ENCODE data around the gene PHLDB3.
A peak's percentile ranks its signal among the peaks of the same experiment; 100 is the strongest.

The PHLDB3 gene

GRCh38 chr19:43479961-43480561 is 24.5 kb downstream of the PHLDB3 start:
- Mint-ChIP-seq H3K27me3 (no peaks in the 10 kb centered on the region), H3K36me3 (peaks cover 7% of the 10 kb centered on the region), H3K9me3 (no peaks in the 10 kb centered on the region), H3K4me1 (peaks cover 10% of the 10 kb centered on the region), H3K4me3 (no peak overlapping the region), H3K27ac (no peak overlapping the region)
- CTCF ChIA-PET: interaction anchor here (1.3 kb wide), 1 partner anchor 39 kb away, joined by 4 read pairs; no protein-coding TSS in a partner anchor
- no peak for DNase-seq

DNA sequence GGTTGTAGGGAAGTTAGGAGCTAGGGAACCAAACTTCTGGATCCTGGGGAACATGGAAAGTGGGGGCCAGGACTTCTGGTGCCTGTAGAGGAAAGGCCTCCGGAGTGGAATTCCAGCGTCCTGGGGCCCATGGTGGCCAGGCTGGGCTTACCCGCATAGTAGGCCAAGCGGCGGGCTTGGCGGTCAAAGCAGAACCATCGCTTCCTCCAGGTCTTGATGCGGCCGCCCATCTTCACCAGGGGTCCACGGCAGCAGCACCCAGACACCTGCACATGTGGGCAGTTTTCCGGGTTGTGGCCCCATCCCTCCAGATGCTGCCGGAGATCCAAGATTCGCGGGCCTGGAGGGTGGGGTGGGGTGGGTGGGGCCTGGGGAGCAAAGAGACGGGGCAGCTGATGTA is 25.3 kb downstream of the PHLDB3 start:
- H3K27me3 Mint-ChIP-seq: no peaks in the 10 kb centered on the region
- H3K27ac Mint-ChIP-seq: no peak overlapping the region
- H3K4me1 Mint-ChIP-seq: peaks cover 12% of the 10 kb centered on the region
- H3K36me3 Mint-ChIP-seq: peaks cover 7% of the 10 kb centered on the region
- CTCF ChIA-PET: interaction anchor here (1.3 kb wide), 1 partner anchor 40 kb away, joined by 4 read pairs; no protein-coding TSS in a partner anchor
- no peaks in the 10 kb centered on the region for H3K9me3 Mint-ChIP-seq
- no peak overlapping the region for H3K4me3 Mint-ChIP-seq
- no peak for DNase-seq

- no peak overlapping the region for H3K4me3 Mint-ChIP-seq
- no peaks in the 10 kb centered on the region for H3K9me3 Mint-ChIP-seq
- H3K36me3 Mint-ChIP-seq: peaks cover 7% of the 10 kb centered on the region
- H3K4me1 Mint-ChIP-seq: peaks cover 14% of the 10 kb centered on the region
- H3K27me3 Mint-ChIP-seq: no peaks in the 10 kb centered on the region
- CTCF ChIA-PET: interaction anchor here (1.3 kb wide), 1 partner anchor 41 kb away, joined by 4 read pairs; no protein-coding TSS in a partner anchor
- no peak overlapping the region for H3K27ac Mint-ChIP-seq
- DNase-seq: no peak
Measured at GRCh38 chr19:43478323-43478722, 26.2 kb downstream of the PHLDB3 start.

GRCh38 chr19:43476606-43477005 is 27.9 kb downstream of the PHLDB3 start:
- no peak for DNase-seq
- Mint-ChIP-seq H3K9me3 (no peaks in the 10 kb centered on the region), H3K27me3 (no peaks in the 10 kb centered on the region), H3K27ac (no peak overlapping the region), H3K4me1 (peaks cover 24% of the 10 kb centered on the region), H3K36me3 (peaks cover 7% of the 10 kb centered on the region), H3K4me3 (no peak overlapping the region)
- CTCF ChIA-PET: no interaction called here

DNA sequence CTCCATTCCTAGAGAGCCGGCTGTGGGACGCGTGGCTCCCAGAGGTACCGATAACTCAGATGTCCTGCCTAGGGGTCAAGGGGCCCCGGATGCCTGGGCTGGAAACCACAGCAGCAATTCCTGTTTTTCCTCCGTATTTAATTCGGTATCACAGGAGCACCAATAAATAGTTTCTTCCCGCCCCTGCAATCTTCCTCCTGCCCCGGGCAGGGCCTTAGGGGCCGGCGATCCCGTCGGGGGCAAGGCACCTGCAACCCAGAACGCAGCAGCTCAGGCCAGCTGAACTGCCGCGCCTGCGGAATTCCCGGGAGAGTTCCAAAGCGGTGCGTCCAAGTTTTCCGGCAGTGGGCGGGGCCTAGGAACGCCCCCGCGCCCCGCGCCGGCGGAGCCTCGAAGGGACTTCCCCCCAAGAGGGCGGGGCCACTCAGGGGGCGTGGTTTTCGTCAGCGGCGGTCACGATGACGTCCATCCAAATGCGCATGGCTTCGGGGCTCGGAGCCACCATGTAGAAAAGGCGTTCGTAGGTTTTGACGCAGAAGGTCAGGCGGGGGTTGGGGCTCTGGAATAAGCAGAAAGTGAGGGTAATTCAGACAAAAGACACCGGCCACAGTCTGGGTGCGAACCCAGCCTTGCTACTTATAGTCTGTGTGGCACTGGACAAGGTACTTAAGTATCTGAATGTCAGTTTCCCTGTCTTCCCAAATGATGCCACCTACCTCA is 29.4 kb downstream of the PHLDB3 start:
- peak overlapping the region; percentile 80 for H3K27ac Mint-ChIP-seq
- peaks cover 34% of the 10 kb centered on the region for H3K4me1 Mint-ChIP-seq
- H3K9me3 Mint-ChIP-seq: no peaks in the 10 kb centered on the region
- DNase-seq: peak; percentile 94
- CTCF ChIA-PET: interaction anchor here (1.2 to 2.4 kb wide), 2 partner anchors 12 to 15 kb away, joined by 3 to 7 read pairs; no protein-coding TSS in a partner anchor
- peaks cover 7% of the 10 kb centered on the region for H3K36me3 Mint-ChIP-seq
- H3K4me3 Mint-ChIP-seq: peak overlapping the region; percentile 67
- no peaks in the 10 kb centered on the region for H3K27me3 Mint-ChIP-seq

DNA sequence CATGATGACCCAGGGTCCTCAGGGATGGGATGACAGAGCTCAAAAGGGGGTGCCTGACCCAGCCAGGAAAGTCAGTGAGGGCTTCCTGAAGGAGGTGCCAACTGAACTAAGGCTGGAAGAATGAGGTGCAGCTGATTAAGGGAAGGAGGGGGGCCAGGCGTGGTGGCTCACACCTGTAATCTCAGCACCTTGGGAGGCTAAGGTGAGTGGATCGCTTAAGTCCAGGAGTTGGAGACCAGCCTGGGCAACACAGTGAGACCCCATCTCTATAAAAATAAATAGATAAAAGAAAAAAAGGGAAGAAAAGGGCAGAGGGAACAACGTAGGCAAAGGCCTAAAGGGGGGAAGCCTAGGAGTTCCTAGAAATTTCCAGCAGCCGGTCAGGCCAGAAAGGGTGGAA is 30.1 kb downstream of the PHLDB3 start:
- CTCF ChIA-PET: interaction anchor here (1.2 to 2.4 kb wide), 2 partner anchors 11 to 14 kb away, joined by 3 to 7 read pairs; no protein-coding TSS in a partner anchor
- no peak overlapping the region for H3K27ac Mint-ChIP-seq
- H3K4me1 Mint-ChIP-seq: peaks cover 40% of the 10 kb centered on the region
- no peak for DNase-seq
- no peak overlapping the region for H3K4me3 Mint-ChIP-seq
- H3K9me3 Mint-ChIP-seq: no peaks in the 10 kb centered on the region
- no peaks in the 10 kb centered on the region for H3K27me3 Mint-ChIP-seq
- H3K36me3 Mint-ChIP-seq: peaks cover 7% of the 10 kb centered on the region

DNA sequence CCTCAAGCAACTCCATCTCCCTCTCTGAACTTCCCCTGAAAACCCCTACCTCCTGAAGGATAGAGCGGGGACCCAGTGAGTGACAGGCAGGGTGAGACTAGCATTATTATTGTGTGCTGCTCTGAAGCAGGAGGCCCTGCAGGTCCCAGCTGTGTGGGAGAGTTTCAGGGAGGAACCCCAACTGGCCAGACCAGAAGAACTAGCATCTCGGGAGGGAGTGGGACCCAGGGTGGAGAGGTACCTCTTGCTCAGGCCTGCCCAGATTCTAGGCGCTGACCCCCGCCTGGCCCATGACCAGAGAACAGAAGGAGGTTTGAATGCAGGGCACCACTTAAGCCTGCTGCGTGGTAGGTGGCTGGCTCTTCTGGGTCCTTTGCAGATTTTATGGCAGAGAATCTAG is 33.5 kb downstream of the PHLDB3 start:
- DNase-seq: no peak
- Mint-ChIP-seq H3K27ac (no peak overlapping the region), H3K4me3 (no peak overlapping the region), H3K9me3 (no peaks in the 10 kb centered on the region), H3K27me3 (no peaks in the 10 kb centered on the region), H3K4me1 (peaks cover 65% of the 10 kb centered on the region), H3K36me3 (peaks cover 4% of the 10 kb centered on the region)
- CTCF ChIA-PET: interaction anchor here (1.6 kb wide), 1 partner anchor 24 kb away, joined by 4 read pairs; no protein-coding TSS in a partner anchor

GRCh38 chr19:43470288-43470687 is 34.3 kb downstream of the PHLDB3 start:
- CTCF ChIA-PET: interaction anchor here (1.6 kb wide), 1 partner anchor 23 kb away, joined by 4 read pairs; no protein-coding TSS in a partner anchor
- Mint-ChIP-seq H3K4me3 (no peak overlapping the region), H3K9me3 (no peaks in the 10 kb centered on the region), H3K4me1 (peaks cover 63% of the 10 kb centered on the region), H3K27me3 (no peaks in the 10 kb centered on the region), H3K36me3 (peaks cover under 1% of the 10 kb centered on the region), H3K27ac (peak overlapping the region; percentile 67)
- DNase-seq: peak; percentile 53

DNA sequence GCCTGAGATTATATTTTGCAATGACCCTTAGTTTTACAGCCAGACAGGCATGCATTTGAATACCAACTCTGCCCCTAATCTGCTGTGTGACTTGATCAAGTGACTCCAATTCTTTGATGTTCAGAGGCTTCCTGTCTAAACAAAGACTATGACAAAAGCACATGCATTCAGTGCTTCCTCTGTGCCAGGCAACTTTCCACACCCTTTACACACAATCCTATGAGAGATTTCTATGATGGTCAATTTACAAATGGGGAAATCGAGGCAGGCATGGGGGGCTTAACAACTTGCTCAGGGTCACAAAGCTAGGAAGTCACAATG is 35.4 kb downstream of the PHLDB3 start:
- no peaks in the 10 kb centered on the region for H3K9me3 Mint-ChIP-seq
- CTCF ChIA-PET: interaction anchor here (1.0 kb wide), 1 partner anchor 22 kb away, joined by 3 read pairs; no protein-coding TSS in a partner anchor
- H3K27me3 Mint-ChIP-seq: no peaks in the 10 kb centered on the region
- peak; percentile 35 for DNase-seq
- peaks cover 65% of the 10 kb centered on the region for H3K4me1 Mint-ChIP-seq
- no peak overlapping the region for H3K4me3 Mint-ChIP-seq
- peak overlapping the region; percentile 61 for H3K27ac Mint-ChIP-seq
- H3K36me3 Mint-ChIP-seq: no peaks in the 10 kb centered on the region

DNA sequence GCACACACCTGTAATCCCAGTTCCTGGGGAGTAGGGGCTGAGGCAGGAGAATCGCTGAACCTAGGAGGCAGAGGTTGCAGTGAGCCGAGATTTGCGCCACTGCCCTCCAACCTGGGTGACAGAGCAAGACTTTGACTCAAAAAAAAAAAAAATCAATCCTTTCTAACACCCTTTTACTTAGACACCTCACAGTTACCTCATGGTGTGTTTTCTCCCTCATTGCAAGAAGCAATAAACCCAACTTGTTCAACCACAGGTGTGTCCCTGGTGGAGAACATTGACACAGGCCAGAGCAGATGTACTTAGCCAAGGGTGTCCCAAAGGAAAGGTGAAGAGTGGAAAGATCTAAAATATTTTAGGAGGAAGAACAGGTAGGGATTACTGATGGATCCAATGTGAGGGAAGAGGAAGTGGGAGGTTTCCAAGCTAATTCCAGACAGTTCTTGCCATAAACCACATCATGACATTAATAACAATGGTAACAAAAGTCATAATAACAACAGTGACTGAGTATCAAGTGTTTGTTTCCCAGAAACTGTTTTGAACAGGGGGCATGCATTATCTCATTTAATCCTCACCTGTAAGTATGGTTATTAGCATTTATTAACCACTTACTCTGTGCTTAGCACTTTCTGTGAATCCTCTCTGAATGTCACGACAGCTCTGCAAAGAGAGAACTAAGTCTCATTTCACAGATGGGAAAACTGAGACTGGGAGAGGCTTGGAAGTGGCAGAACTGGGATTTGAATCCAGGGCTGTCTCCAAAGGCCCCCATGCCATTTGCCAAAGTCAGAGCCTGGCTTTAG is 36.0 kb downstream of the PHLDB3 start:
- DNase-seq: no peak
- peaks cover 68% of the 10 kb centered on the region for H3K4me1 Mint-ChIP-seq
- no peak overlapping the region for H3K4me3 Mint-ChIP-seq
- H3K9me3 Mint-ChIP-seq: no peaks in the 10 kb centered on the region
- H3K36me3 Mint-ChIP-seq: no peaks in the 10 kb centered on the region
- CTCF ChIA-PET: interaction anchor here (1.0 kb wide), 1 partner anchor 22 kb away, joined by 3 read pairs; no protein-coding TSS in a partner anchor
- H3K27me3 Mint-ChIP-seq: no peaks in the 10 kb centered on the region
- H3K27ac Mint-ChIP-seq: peak overlapping the region; percentile 61

GRCh38 chr19:43467730-43468129 is 36.8 kb downstream of the PHLDB3 start:
- Mint-ChIP-seq H3K27ac (peak overlapping the region; percentile 66), H3K4me3 (no peak overlapping the region), H3K27me3 (peaks cover 3% of the 10 kb centered on the region), H3K9me3 (no peaks in the 10 kb centered on the region), H3K36me3 (no peaks in the 10 kb centered on the region), H3K4me1 (peaks cover 66% of the 10 kb centered on the region)
- DNase-seq: no peak
- CTCF ChIA-PET: interaction anchor here (0.9 kb wide), 1 partner anchor 52 kb away, joined by 3 read pairs; no protein-coding TSS in a partner anchor

DNA sequence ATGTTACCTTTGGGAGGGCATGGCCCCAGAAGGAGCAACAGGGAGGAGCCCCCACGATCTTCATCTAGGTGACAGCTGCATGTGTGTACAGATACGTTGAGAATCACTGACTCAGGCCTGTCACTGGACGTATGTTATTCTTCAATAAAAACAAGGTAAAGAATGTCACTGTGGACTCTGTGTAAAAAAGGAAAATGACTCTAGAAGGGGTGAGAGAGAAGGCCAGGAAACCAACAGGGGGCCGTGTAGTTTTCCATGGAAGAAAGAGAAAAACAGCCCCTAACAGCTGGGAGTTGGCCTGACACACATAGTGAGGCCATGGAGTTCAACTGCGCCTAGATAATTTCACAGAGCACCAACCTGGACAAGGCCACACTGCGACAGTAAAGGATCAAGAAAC is 37.3 kb downstream of the PHLDB3 start:
- Mint-ChIP-seq H3K36me3 (no peaks in the 10 kb centered on the region), H3K27ac (peak overlapping the region; percentile 12), H3K4me1 (peaks cover 66% of the 10 kb centered on the region), H3K27me3 (peaks cover 3% of the 10 kb centered on the region), H3K4me3 (no peak overlapping the region), H3K9me3 (no peaks in the 10 kb centered on the region)
- CTCF ChIA-PET: interaction anchor here (0.9 kb wide), 1 partner anchor 52 kb away, joined by 3 read pairs; no protein-coding TSS in a partner anchor
- DNase-seq: no peak

- CTCF ChIA-PET: interaction anchor here (0.9 kb wide), 1 partner anchor 53 kb away, joined by 3 read pairs; no protein-coding TSS in a partner anchor
- H3K36me3 Mint-ChIP-seq: no peaks in the 10 kb centered on the region
- H3K9me3 Mint-ChIP-seq: no peaks in the 10 kb centered on the region
- peaks cover 67% of the 10 kb centered on the region for H3K4me1 Mint-ChIP-seq
- H3K27ac Mint-ChIP-seq: no peak overlapping the region
- no peak overlapping the region for H3K4me3 Mint-ChIP-seq
- peaks cover 3% of the 10 kb centered on the region for H3K27me3 Mint-ChIP-seq
- no peak for DNase-seq
Measured at GRCh38 chr19:43466793-43467192, 37.8 kb downstream of the PHLDB3 start.

Measured in activated naive CD4-positive, alpha-beta T cell treated with anti-CD3 and anti-CD28 coated beads, Interleukin-2, amount 10 ng/mL, durations not matched to agents 7 days and 5 days (primary cell).